GM23248 (cell line): ENCODE measurements around the gene RBM23. TPM values are rescaled to one million over a fixed set of nuclear protein-coding genes. Genes with fewer than 3 reads are reported as not detected.

Source experiments
- DNase-seq: peaks from one replicate; pipeline ENCODE4 v3.0.0-alpha.2; 2015
- H2AFZ ChIP-seq: fragments of 200-600 bp; sonication (generic); 2 replicates; pipeline ENCODE4 v1.6.1; 2016; ENCODE audit warnings: antibody characterized with exemption
- H3F3A ChIP-seq: fragments of 200-600 bp; sonication (generic); 2 replicates; pipeline ENCODE4 v1.6.1; 2016; ENCODE audit warnings: mild to moderate bottlenecking, antibody characterized with exemption, mixed run types; ENCODE audit not compliant: insufficient read depth
- H3K27ac ChIP-seq: fragments of 200-600 bp; sonication (generic); 2 replicates; pipeline ENCODE4 v1.5.1; 2016; ENCODE audit warnings: mild to moderate bottlenecking
- H3K27me3 ChIP-seq: fragments of 200-600 bp; sonication (generic); replicated peaks from 2 replicates; pipeline ENCODE4 v1.6.1; 2016; ENCODE audit warnings: mild to moderate bottlenecking; ENCODE audit not compliant: insufficient read depth
- H3K36me3 ChIP-seq: fragments of 200-600 bp; sonication (generic); 2 replicates; pipeline ENCODE4 v1.6.1; 2016; ENCODE audit warnings: low read depth, mild to moderate bottlenecking
- H3K4me1 ChIP-seq: fragments of 200-600 bp; sonication (generic); 2 replicates; pipeline ENCODE4 v1.6.1; 2016; ENCODE audit warnings: mild to moderate bottlenecking; ENCODE audit not compliant: insufficient read depth
- H3K4me2 ChIP-seq: fragments of 200-600 bp; sonication (generic); one replicate; pipeline ENCODE4 v1.6.1; 2016; ENCODE audit warnings: mild to moderate bottlenecking; ENCODE audit not compliant: unreplicated experiment
- H3K4me3 ChIP-seq: fragments of 200-600 bp; sonication (generic); 2 replicates; pipeline ENCODE4 v1.5.1; 2016; ENCODE audit warnings: mild to moderate bottlenecking
- H3K79me2 ChIP-seq: fragments of 200-600 bp; sonication (generic); 2 replicates; pipeline ENCODE4 v1.6.1; 2016; ENCODE audit warnings: mild to moderate bottlenecking; ENCODE audit not compliant: insufficient read depth
- H3K9ac ChIP-seq: fragments of 200-600 bp; sonication (generic); 2 replicates; pipeline ENCODE4 v1.6.1; 2016; ENCODE audit warnings: mild to moderate bottlenecking
- H3K9me2 ChIP-seq: fragments of 200-600 bp; sonication (generic); 2 replicates; pipeline ENCODE4 v1.6.1; 2016; ENCODE audit warnings: mixed run types, mild to moderate bottlenecking, moderate library complexity; ENCODE audit not compliant: insufficient read depth
- H3K9me3 ChIP-seq: fragments of 200-600 bp; sonication (generic); one replicate; pipeline ENCODE4 v1.6.1; 2017; ENCODE audit warnings: low read depth
- H4K20me1 ChIP-seq: fragments of 200-600 bp; sonication (generic); 2 replicates; pipeline ENCODE4 v1.6.0; 2016; ENCODE audit not compliant: insufficient read depth
- EZH2 ChIP-seq: fragments of 200-600 bp; sonication (generic); IDR thresholded peaks from 2 replicates; pipeline ENCODE4 v1.6.1; 2018; ENCODE audit warnings: antibody characterized with exemption, mild to moderate bottlenecking; ENCODE audit not compliant: insufficient read depth, poor library complexity, severe bottlenecking
- EZH2phosphoT487 ChIP-seq: fragments of 200-600 bp; sonication (generic); IDR thresholded peaks from 2 replicates; pipeline ENCODE4 v1.6.1; 2018; ENCODE audit warnings: antibody characterized with exemption, moderate library complexity, mild to moderate bottlenecking, low read depth; ENCODE audit not compliant: insufficient read depth
- WGBS, 2 experiments: methylation state at CpG; one replicate each; pipeline ENCODE4 v1.1.6; 2015 to 2017; ENCODE audit warnings: low lambda C conversion rate in 2 of 2, low coverage in 1 of 2; ENCODE audit errors: missing lambda C conversion rate in 2 of 2; 5-methylcytosine and 5-hydroxymethylcytosine counted together
- in situ Hi-C: fragments of 300-500 bp; cut with MboI; formaldehyde crosslinking; loops from 2 replicates; pipeline ENCODE4 v1.15.0; 2020
- polyA plus RNA-seq: library from polyadenylated mRNA; unstranded; fragments of >200 nt; fragmentation: Nextera tagmentation; extraction: Ambion mirVana; gene quantifications from 2 replicates; pipeline ENCODE4 v1.2.1, GENCODE V29; 2016
- total RNA-seq: library from RNA; depleted of rRNA; stranded (reverse); fragments of >200 nt; shearing (Covaris generic); gene quantifications from 2 replicates; pipeline ENCODE4 v1.2.3, GENCODE V29; 2014

Gene RBM23
- total and polyA plus RNA-seq, 2 experiments from 2014 or later = 33.8 to 57.2 TPM

DNA sequence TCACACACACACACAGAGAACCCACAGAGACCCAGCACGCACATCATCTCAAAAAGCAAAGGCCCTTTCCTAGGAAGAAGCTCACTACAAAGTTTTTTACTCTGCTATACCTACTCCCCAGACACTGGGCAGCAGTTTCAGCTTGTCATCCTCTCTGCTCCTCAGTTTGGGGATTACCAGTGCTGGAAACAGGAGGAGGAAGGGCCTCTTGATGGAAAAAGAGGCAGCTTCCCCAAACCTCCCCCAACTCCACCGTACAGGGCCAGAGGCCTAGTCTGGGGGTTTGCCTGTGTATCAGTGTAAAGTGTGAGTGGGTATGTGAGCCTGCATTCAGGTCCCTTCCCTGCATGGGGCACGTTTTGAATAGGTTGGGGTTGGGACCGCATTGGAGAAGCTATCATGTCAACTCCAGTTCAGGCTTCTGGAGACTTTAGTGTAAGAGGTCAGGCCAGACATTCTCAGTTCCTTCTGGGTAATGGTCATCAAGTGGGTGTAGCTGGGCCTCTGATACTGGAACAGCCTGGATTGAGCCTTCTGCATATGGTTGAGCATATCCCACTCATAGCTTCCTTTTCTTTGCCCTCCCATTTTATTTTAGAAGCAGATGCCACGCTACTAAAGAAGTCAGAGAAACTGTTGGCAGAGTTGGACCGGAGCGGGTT lies 34.7 kb downstream of the RBM23 start:
- H3K79me2 ChIP-seq = no peaks in the 10 kb centered on the region
- H4K20me1 ChIP-seq = no peaks in the 10 kb centered on the region
- H3K27me3 ChIP-seq = no peaks in the 10 kb centered on the region
- H3K9ac ChIP-seq = no peak overlapping the region
- H3K9me2 ChIP-seq = no peaks in the 10 kb centered on the region
- no peak overlapping the region for H2AFZ ChIP-seq
- no peaks in the 10 kb centered on the region; the same call in 1 of the 2 replicates for H3K4me1 ChIP-seq
- H3K27ac ChIP-seq = no peak overlapping the region
- no peak overlapping the region for H3K4me2 ChIP-seq
- H3K4me3 ChIP-seq = no peak overlapping the region
- WGBS, 2 experiments = 81 to 91% methylated on average over 5 to 7 of the region's 7 CpGs
- TF ChIP-seq EZH2phosphoT487 (no peak), EZH2 (no peak)
- in situ Hi-C loops = no loop called here
- no peaks in the 10 kb centered on the region for H3K9me3 ChIP-seq
- no peak for DNase-seq
- peaks cover 16% of the 10 kb centered on the region for H3F3A ChIP-seq
- no peaks in the 10 kb centered on the region for H3K36me3 ChIP-seq

DNA sequence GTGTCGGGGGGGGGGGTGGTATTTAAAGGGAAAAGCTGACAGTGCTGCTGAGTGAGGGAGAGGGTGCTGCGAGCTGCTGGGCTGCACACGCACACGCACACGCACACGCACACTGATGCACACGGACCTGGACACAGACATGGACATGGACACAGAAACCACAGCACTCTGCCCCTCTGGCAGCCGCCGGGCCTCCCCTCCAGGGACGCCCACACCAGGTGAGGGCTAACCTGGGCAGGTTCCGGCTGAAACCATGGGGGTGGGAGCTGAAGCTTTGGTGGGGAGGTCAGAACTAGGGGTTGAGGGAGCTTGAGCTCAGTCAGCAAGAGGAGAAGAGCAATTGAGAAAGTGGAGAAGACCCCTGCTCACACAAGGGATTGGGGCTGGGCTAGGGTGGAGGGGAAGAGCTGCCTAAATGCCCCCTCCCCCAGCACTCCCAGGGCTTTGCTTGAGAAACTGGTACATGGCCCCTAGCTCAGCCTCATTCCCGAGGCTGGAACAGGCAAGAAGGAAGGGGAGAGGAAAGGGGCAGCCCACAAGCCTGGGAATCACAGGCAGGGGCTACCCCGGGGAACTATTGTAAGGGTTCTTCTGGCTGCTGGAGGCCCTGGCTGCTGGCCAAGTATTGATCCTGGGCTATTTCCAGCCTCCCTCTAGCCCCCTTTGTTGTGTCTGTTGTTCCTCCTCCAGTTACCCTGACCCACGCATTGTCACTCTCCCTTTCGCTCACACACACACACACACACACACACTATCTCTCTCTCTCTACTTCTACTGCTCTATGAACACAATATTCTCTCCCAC lies 35.6 kb downstream of the RBM23 start, which contains the start of gene REM2:
Gene REM2, plus strand, starts transcription at position 50 of the 804 bp plus-strand sequence. Its CDS starts 66 bp downstream, at position 116.
- Histone ChIP-seq H3K9me3 (no peaks in the 10 kb centered on the region), H2AFZ (no peak within 1 kb of the TSS), H3F3A (peaks cover 19% of the 10 kb centered on the region), H3K79me2 (no peaks in the 10 kb centered on the region), H3K4me1 (no peaks in the 10 kb centered on the region; the same call in 1 of the 2 replicates), H3K27ac (no peak within 1 kb of the TSS), H3K4me3 (no peak within 1 kb of the TSS), H3K36me3 (0 out of 2 replicates have a peak, but pooled peaks cover under 1% of the 10 kb centered on the region), H3K4me2 (no peak within 1 kb of the TSS), H3K27me3 (no peaks in the 10 kb centered on the region), H3K9me2 (no peaks in the 10 kb centered on the region), H3K9ac (no peak within 1 kb of the TSS), H4K20me1 (no peaks in the 10 kb centered on the region)
- in situ Hi-C loops = no loop called here
- DNase-seq = no peak
- TF ChIP-seq EZH2phosphoT487 = no peak
- no peak for TF ChIP-seq EZH2
- 32 to 34% methylated on average over 9 to 14 of the region's 15 CpGs for WGBS, 2 experiments

DNA sequence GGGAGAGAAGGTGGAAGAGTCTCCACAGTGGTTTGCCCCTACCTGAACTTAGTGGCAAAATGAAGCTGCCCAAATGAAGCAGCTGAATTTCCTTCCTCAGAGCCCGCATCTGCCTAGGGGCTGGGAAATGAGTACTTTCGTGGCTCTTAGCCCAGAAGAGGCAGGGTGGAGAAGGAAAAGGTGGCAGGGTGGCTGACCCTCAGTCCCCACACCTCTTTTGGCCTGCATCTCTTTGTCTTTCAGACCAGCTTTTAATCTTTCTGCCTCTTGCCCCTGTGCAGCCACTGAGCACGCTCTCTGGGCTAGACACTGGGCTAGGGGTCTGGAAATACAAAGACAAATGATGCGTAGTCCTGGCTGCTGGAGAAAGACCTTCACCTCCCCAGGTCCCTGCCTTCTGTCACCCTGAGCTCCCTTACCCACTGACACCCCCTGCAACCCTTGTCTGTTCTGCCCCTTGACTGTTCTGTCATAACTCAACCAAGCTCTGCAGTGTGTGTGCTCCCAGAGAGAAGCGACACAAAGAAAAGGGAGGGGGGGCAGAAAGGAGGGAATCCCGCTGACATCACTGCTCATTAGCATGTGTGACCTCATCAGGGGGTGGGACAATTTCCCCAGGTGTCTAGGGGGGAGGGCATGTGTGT lies 36.3 kb downstream of the RBM23 start:
- no peak overlapping the region for H2AFZ ChIP-seq
- no peak overlapping the region for H3K27ac ChIP-seq
- no peak overlapping the region for H3K4me3 ChIP-seq
- peak; percentile 66 for DNase-seq
- no peak overlapping the region for H3K4me2 ChIP-seq
- no peak for TF ChIP-seq EZH2
- H3F3A ChIP-seq = peaks cover 21% of the 10 kb centered on the region
- H3K79me2 ChIP-seq = no peaks in the 10 kb centered on the region
- H3K9me2 ChIP-seq = no peaks in the 10 kb centered on the region
- in situ Hi-C loops = no loop called here
- peaks cover 7% of the 10 kb centered on the region; the same call in 1 of the 2 replicates for H3K36me3 ChIP-seq
- H3K9ac ChIP-seq = no peak overlapping the region
- 25 to 29% methylated on average over 5 to 6 of the region's 6 CpGs for WGBS, 2 experiments
- H3K9me3 ChIP-seq = no peaks in the 10 kb centered on the region
- H3K27me3 ChIP-seq = no peaks in the 10 kb centered on the region
- no peaks in the 10 kb centered on the region; the same call in 1 of the 2 replicates for H3K4me1 ChIP-seq
- no peaks in the 10 kb centered on the region for H4K20me1 ChIP-seq

- no peaks in the 10 kb centered on the region for H3K79me2 ChIP-seq
- no peaks in the 10 kb centered on the region; the same call in 1 of the 2 replicates for H3K4me1 ChIP-seq
- 35 to 36% methylated on average over 7 of the region's 7 CpGs for WGBS, 2 experiments
- no peak overlapping the region for H3K9ac ChIP-seq
- H3K9me3 ChIP-seq = no peaks in the 10 kb centered on the region
- H3K4me3 ChIP-seq = no peak overlapping the region
- H3F3A ChIP-seq = peaks cover 21% of the 10 kb centered on the region
- DNase-seq = no peak
- H3K9me2 ChIP-seq = no peaks in the 10 kb centered on the region
- H4K20me1 ChIP-seq = no peaks in the 10 kb centered on the region
- in situ Hi-C loops = no loop called here
- H3K27me3 ChIP-seq = no peaks in the 10 kb centered on the region
- H3K27ac ChIP-seq = no peak overlapping the region
- H3K36me3 ChIP-seq = peaks cover 12% of the 10 kb centered on the region; the same call in 1 of the 2 replicates
- TF ChIP-seq EZH2 = no peak
- no peak for TF ChIP-seq EZH2phosphoT487
- H2AFZ ChIP-seq = no peak overlapping the region
- H3K4me2 ChIP-seq = no peak overlapping the region
Observed at GRCh38 chr14:22882064-22882463, 36.9 kb downstream of the RBM23 start.
